GM21529 (cell line): Measurements from ENCODE around the gene POGZ.

Source experiments
- ATAC-seq: cut with Tn5 transposase; IDR thresholded peaks from one replicate; pipeline ENCODE4 v1.9.1; 2021; ENCODE audit not compliant: unreplicated experiment

Gene POGZ

GRCh38 chr1:151459331-151460046 lies at the start of gene POGZ:
Gene POGZ (minus strand): TSS chr1:151459494. CDS start chr1:151442204, 17,290 bp downstream.
- peak; percentile 71 for ATAC-seq

- ATAC-seq = no peak
These were observed 49.5 kb upstream of the POGZ start for GRCh38 chr1:151508833-151509232.

- ATAC-seq = no peak
These were observed 45.5 kb upstream of the POGZ start for GRCh38 chr1:151504759-151505158.

- no peak for ATAC-seq
These were observed 45.0 kb upstream of the POGZ start for GRCh38 chr1:151504252-151504651.

- no peak for ATAC-seq
These were observed 43.8 kb upstream of the POGZ start for GRCh38 chr1:151502859-151503780.

GRCh38 chr1:151502035-151502700 lies 42.9 kb upstream of the POGZ start:
- no peak for ATAC-seq

- no peak for ATAC-seq
These were observed 42.2 kb upstream of the POGZ start for GRCh38 chr1:151501474-151501873.

GRCh38 chr1:151499930-151500329 lies 40.6 kb upstream of the POGZ start:
- no peak for ATAC-seq

GRCh38 chr1:151499365-151499764 lies 40.1 kb upstream of the POGZ start:
- no peak for ATAC-seq

GRCh38 chr1:151495316-151495715 lies 36.0 kb upstream of the POGZ start:
- ATAC-seq = no peak

GRCh38 chr1:151494741-151495281 lies 35.5 kb upstream of the POGZ start:
- ATAC-seq = no peak

GRCh38 chr1:151493042-151493441 lies 33.7 kb upstream of the POGZ start:
- no peak for ATAC-seq

GRCh38 chr1:151492120-151492519 lies 32.8 kb upstream of the POGZ start:
- ATAC-seq = no peak

- ATAC-seq = no peak
These were observed 32.3 kb upstream of the POGZ start for GRCh38 chr1:151491641-151492040.

GRCh38 chr1:151486557-151486956 lies 27.3 kb upstream of the POGZ start:
- no peak for ATAC-seq

- no peak for ATAC-seq
These were observed 26.5 kb upstream of the POGZ start for GRCh38 chr1:151485685-151486255.

GRCh38 chr1:151482017-151482416 lies 22.7 kb upstream of the POGZ start:
- no peak for ATAC-seq

- ATAC-seq = no peak
These were observed 20.2 kb upstream of the POGZ start for GRCh38 chr1:151479462-151479861.

- ATAC-seq = no peak
These were observed 19.6 kb upstream of the POGZ start for GRCh38 chr1:151478923-151479322.

GRCh38 chr1:151478140-151478812 lies 19.0 kb upstream of the POGZ start:
- no peak for ATAC-seq
